H9 (cell line): Measurements from ENCODE around the gene ERC2. TPM values are rescaled to one million over a fixed set of nuclear protein-coding genes. Genes with fewer than 3 reads are reported as not detected.

Experiments used
- DNase-seq: peaks from one replicate; pipeline ENCODE4 v3.0.0-alpha.2; 2017
- H2AFZ ChIP-seq: one replicate; pipeline ENCODE4 v1.6.1; 2013; ENCODE audit warnings: mild to moderate bottlenecking, low read length, control low read depth, moderate library complexity
- H2AK5ac ChIP-seq: 2 replicates; pipeline ENCODE4 v1.6.1; 2013; ENCODE audit warnings: low read length, control low read depth, mixed read lengths; ENCODE audit not compliant: insufficient read length
- H2BK120ac ChIP-seq: one replicate; pipeline ENCODE4 v1.6.1; 2013; ENCODE audit warnings: low read depth, mild to moderate bottlenecking, low read length, control low read depth, inconsistent platforms; ENCODE audit not compliant: poor library complexity, severe bottlenecking
- H2BK12ac ChIP-seq: 2 replicates; pipeline ENCODE4 v1.6.1; 2013; ENCODE audit warnings: low read length, control low read depth, mixed read lengths, low read depth; ENCODE audit not compliant: insufficient read length
- H2BK15ac ChIP-seq: 2 replicates; pipeline ENCODE4 v1.6.1; 2013; ENCODE audit warnings: low read depth, low read length, control low read depth
- H2BK20ac ChIP-seq: one replicate; pipeline ENCODE4 v1.6.1; 2013; ENCODE audit warnings: low read depth, mild to moderate bottlenecking, low read length, control low read depth, inconsistent platforms; ENCODE audit not compliant: poor library complexity, severe bottlenecking
- H2BK5ac ChIP-seq: 2 replicates; pipeline ENCODE4 v1.6.1; 2013; ENCODE audit warnings: low read length, control low read depth, mixed read lengths; ENCODE audit not compliant: insufficient read length
- H3K14ac ChIP-seq: 2 replicates; pipeline ENCODE4 v1.6.1; 2013; ENCODE audit warnings: low read length, control low read depth; ENCODE audit not compliant: insufficient read depth
- H3K18ac ChIP-seq: 2 replicates; pipeline ENCODE4 v1.6.1; 2013; ENCODE audit warnings: low read depth, mild to moderate bottlenecking, mixed read lengths, low read length, control low read depth; ENCODE audit not compliant: insufficient read length
- H3K23ac ChIP-seq: 2 replicates; pipeline ENCODE4 v1.6.1; 2013; ENCODE audit warnings: low read length, control low read depth, mixed read lengths, low read depth; ENCODE audit not compliant: insufficient read length
- H3K23me2 ChIP-seq: 2 replicates; pipeline ENCODE4 v1.6.1; 2013; ENCODE audit warnings: low read depth, mild to moderate bottlenecking, mixed read lengths, low read length, control low read depth; ENCODE audit not compliant: insufficient read length, poor library complexity, severe bottlenecking
- H3K27ac ChIP-seq: 2 replicates; pipeline ENCODE4 v1.5.1; 2013; ENCODE audit warnings: low read length, control low read depth, mixed read lengths, low read depth; ENCODE audit not compliant: insufficient read length
- H3K27me3 ChIP-seq: 2 replicates; pipeline ENCODE4 v1.6.1; 2013; ENCODE audit warnings: low read length, control low read depth, inconsistent platforms; ENCODE audit not compliant: insufficient read depth
- H3K4ac ChIP-seq: 2 replicates; pipeline ENCODE4 v1.6.1; 2013; ENCODE audit warnings: low read depth, mild to moderate bottlenecking, control low read depth, inconsistent platforms, low read length, moderate library complexity
- H3K4me1 ChIP-seq: 2 replicates; pipeline ENCODE4 v1.6.1; 2013; ENCODE audit warnings: low read length, control low read depth, inconsistent platforms; ENCODE audit not compliant: insufficient read depth
- H3K4me2 ChIP-seq: 2 replicates; pipeline ENCODE4 v1.6.1; 2013; ENCODE audit warnings: low read length, control low read depth, mixed read lengths; ENCODE audit not compliant: insufficient read length, insufficient read depth
- H3K56ac ChIP-seq: 2 replicates; pipeline ENCODE4 v1.6.1; 2013; ENCODE audit warnings: low read depth, mild to moderate bottlenecking, mixed read lengths, low read length, control low read depth; ENCODE audit not compliant: insufficient read length
- H3K79me1 ChIP-seq: 2 replicates; pipeline ENCODE4 v1.6.1; 2013; ENCODE audit warnings: low read depth, mild to moderate bottlenecking, moderate library complexity, low read length, control low read depth, inconsistent platforms; ENCODE audit not compliant: insufficient read depth, poor library complexity, severe bottlenecking
- H3K79me2 ChIP-seq: 2 replicates; pipeline ENCODE4 v1.6.1; 2013; ENCODE audit warnings: low read length, control low read depth, inconsistent platforms; ENCODE audit not compliant: insufficient read depth
- H3K9ac ChIP-seq: 2 replicates; pipeline ENCODE4 v1.6.1; 2013; ENCODE audit warnings: low read length, control low read depth, mixed read lengths; ENCODE audit not compliant: insufficient read length; ENCODE audit errors: extremely low read depth
- H3K9me3 ChIP-seq: one replicate; pipeline ENCODE4 v1.6.1; 2013; ENCODE audit warnings: low read depth, low read length, inconsistent platforms; ENCODE audit not compliant: control insufficient read depth
- H3T11ph ChIP-seq: one replicate; pipeline ENCODE4 v1.6.1; 2013; ENCODE audit warnings: mild to moderate bottlenecking, low read length, control low read depth, inconsistent platforms
- H4K20me1 ChIP-seq: one replicate; pipeline ENCODE4 v1.6.1; 2013; ENCODE audit not compliant: control insufficient read depth, insufficient read length, insufficient read depth
- H4K5ac ChIP-seq: 2 replicates; pipeline ENCODE4 v1.6.1; 2013; ENCODE audit warnings: low read depth, mild to moderate bottlenecking, mixed read lengths, low read length, control low read depth; ENCODE audit not compliant: insufficient read length
- H4K8ac ChIP-seq: replicated peaks from 2 replicates; pipeline ENCODE4 v1.6.1; 2013; ENCODE audit warnings: low read length, control low read depth, mixed read lengths, low read depth; ENCODE audit not compliant: insufficient read length
- H4K91ac ChIP-seq: 2 replicates; pipeline ENCODE4 v1.6.1; 2013; ENCODE audit warnings: low read depth, mild to moderate bottlenecking, moderate library complexity, mixed read lengths, low read length, control low read depth; ENCODE audit not compliant: insufficient read length
- H3K27ac Mint-ChIP-seq, 3 experiments: 2 replicates in 2 of 3; 3 replicates in 1 of 3; pipeline ENCODE4 v1.8.0; 2020 to 2021; ENCODE audit warnings: mixed read lengths in 3 of 3, mild to moderate bottlenecking in 1 of 3, moderate library complexity in 1 of 3
- H3K27me3 Mint-ChIP-seq: 2 replicates; pipeline ENCODE4 v1.8.0; 2021; ENCODE audit warnings: low read depth, mild to moderate bottlenecking, moderate library complexity, mixed read lengths
- H3K36me3 Mint-ChIP-seq, 3 experiments: 2 replicates in 2 of 3; 3 replicates in 1 of 3; pipeline ENCODE4 v1.8.0; 2020 to 2021; ENCODE audit warnings: low read depth in 3 of 3, mixed read lengths in 3 of 3; ENCODE audit not compliant: insufficient read depth in 1 of 3
- H3K4me1 Mint-ChIP-seq, 2 experiments: 2 replicates each; pipeline ENCODE4 v1.8.0; 2020; ENCODE audit warnings: mixed read lengths in 2 of 2
- H3K4me3 Mint-ChIP-seq, 2 experiments: 2 replicates in 1 of 2; 3 replicates in 1 of 2; pipeline ENCODE4 v1.8.0; 2020 to 2021; ENCODE audit warnings: mild to moderate bottlenecking in 2 of 2, mixed read lengths in 2 of 2, moderate library complexity in 1 of 2
- H3K9me3 Mint-ChIP-seq, 2 experiments: 2 replicates in 1 of 2; 3 replicates in 1 of 2; pipeline ENCODE4 v1.8.0; 2020; ENCODE audit warnings: mild to moderate bottlenecking in 2 of 2, mixed read lengths in 2 of 2, moderate library complexity in 1 of 2
- CTCF ChIP-seq: fragments of 200-600 bp; sonication (generic); conservative IDR thresholded peaks from 3 replicates; pipeline ENCODE4 v1.8.0; 2021; ENCODE audit warnings: antibody characterized with exemption, mild to moderate bottlenecking
- WGBS: extraction: QIAGEN DNeasy Blood & Tissue Kit; methylation state at CpG from one replicate; pipeline ENCODE4 v1.1.7; 2013; ENCODE audit warnings: missing lambda C conversion rate, low lambda C conversion rate, mixed read lengths; ENCODE audit not compliant: insufficient read length; ENCODE audit errors: extremely low coverage; 5-methylcytosine and 5-hydroxymethylcytosine counted together
- total RNA-seq: library from RNA; stranded (reverse); gene quantifications from 2 replicates; pipeline ENCODE4 v1.2.1, GENCODE V29; 2021

Gene ERC2
- total RNA-seq, 1 experiment from 2014 or later: 15.4 TPM

GRCh38 chr3:56363720-56364119, 104.5 kb downstream of the ERC2 start:
- Histone ChIP-seq H4K20me1 (no peaks in the 10 kb centered on the region), H3K9me3 (no peaks in the 10 kb centered on the region), H3K4ac (no peak overlapping the region), H2BK12ac (no peak overlapping the region), H3K56ac (no peak overlapping the region), H2BK5ac (no peak overlapping the region), H4K5ac (no peak overlapping the region), H3K27me3 (no peaks in the 10 kb centered on the region), H2AFZ (no peak overlapping the region), H3K23ac (no peak overlapping the region), H3K27ac (no peak overlapping the region), H2BK15ac (no peak overlapping the region), H3K4me1 (no peaks in the 10 kb centered on the region), H3T11ph (no peak overlapping the region), H3K14ac (no peak overlapping the region), H3K79me2 (no peaks in the 10 kb centered on the region), H4K91ac (no peak overlapping the region), H3K9ac (no peak overlapping the region), H3K4me2 (no peak overlapping the region), H3K23me2 (no peaks in the 10 kb centered on the region), H2BK120ac (no peak overlapping the region), H3K79me1 (no peaks in the 10 kb centered on the region), H2BK20ac (no peak overlapping the region), H3K18ac (no peak overlapping the region), H2AK5ac (no peak overlapping the region), H4K8ac (no peak overlapping the region)
- H3K36me3 Mint-ChIP-seq: peaks cover 2 to 7% (median 3%) of the 10 kb centered on the region in 3 experiments; a peak in 5 of 7 replicates
- DNase-seq: no peak
- WGBS: no CpG with 5 or more reads among the region's 1 CpG
- H3K27me3 Mint-ChIP-seq: no peaks in the 10 kb centered on the region
- H3K27ac Mint-ChIP-seq: no peak overlapping the region
- peaks cover 10 to 16% of the 10 kb centered on the region in 2 experiments for H3K4me1 Mint-ChIP-seq
- no peaks in the 10 kb centered on the region for H3K9me3 Mint-ChIP-seq
- no peak overlapping the region for H3K4me3 Mint-ChIP-seq
- TF ChIP-seq CTCF: no peak
